ENCODE measurements around the gene C3orf80. TPM values are rescaled to one million over a fixed set of nuclear protein-coding genes. Genes with fewer than 3 reads are reported as not detected.

C3orf80 gene
- total RNA-seq, 1 experiment from 2014 or later = 0.13 TPM

DNA sequence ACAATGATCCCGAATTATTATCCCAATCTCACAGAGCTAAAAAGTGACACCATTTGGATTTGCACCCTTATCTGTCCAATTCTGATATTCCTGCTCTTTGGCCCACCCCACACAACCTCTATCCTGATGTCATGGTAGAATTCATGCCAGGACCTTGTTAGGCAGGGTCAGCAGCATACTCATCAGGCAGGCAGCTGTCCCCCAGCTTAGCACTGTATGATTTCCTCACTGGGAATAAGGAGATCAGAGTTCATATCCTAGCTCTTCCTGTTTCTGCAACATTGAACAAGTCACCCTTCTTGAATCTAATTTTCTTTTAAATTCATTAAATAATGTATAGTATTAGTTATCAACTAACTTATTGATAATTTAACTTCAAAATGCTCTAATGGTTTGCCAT lies 12.0 kb upstream of the C3orf80 start:
- no peaks in the 10 kb centered on the region for H3K36me3 Mint-ChIP-seq (ENCODE audit: insufficient read depth in 1 of 3, low read depth in 3 of 3)
- WGBS (ENCODE audit: extremely low coverage, insufficient read length, low lambda C conversion rate) = no CpG with 5 or more reads among the region's 1 CpG
- H3K4ac ChIP-seq (ENCODE audit: low read depth, low read length) = no peak overlapping the region

More for the DNA sequence above, 12.0 kb upstream of the C3orf80 start:
- DNase-seq = no peak
- no peak overlapping the region for H2BK20ac ChIP-seq (ENCODE audit: low read depth, low read length, poor library complexity, severe bottlenecking)
- H3K27ac ChIP-seq (ENCODE audit: insufficient read length, low read depth, low read length) = no peak overlapping the region
- no peak overlapping the region for H2BK12ac ChIP-seq (ENCODE audit: insufficient read length, low read depth, low read length)
- no peak overlapping the region for H4K91ac ChIP-seq (ENCODE audit: insufficient read length, low read depth, low read length)
- H3K27ac Mint-ChIP-seq = no peak overlapping the region
- TF ChIP-seq, protein P1, sequence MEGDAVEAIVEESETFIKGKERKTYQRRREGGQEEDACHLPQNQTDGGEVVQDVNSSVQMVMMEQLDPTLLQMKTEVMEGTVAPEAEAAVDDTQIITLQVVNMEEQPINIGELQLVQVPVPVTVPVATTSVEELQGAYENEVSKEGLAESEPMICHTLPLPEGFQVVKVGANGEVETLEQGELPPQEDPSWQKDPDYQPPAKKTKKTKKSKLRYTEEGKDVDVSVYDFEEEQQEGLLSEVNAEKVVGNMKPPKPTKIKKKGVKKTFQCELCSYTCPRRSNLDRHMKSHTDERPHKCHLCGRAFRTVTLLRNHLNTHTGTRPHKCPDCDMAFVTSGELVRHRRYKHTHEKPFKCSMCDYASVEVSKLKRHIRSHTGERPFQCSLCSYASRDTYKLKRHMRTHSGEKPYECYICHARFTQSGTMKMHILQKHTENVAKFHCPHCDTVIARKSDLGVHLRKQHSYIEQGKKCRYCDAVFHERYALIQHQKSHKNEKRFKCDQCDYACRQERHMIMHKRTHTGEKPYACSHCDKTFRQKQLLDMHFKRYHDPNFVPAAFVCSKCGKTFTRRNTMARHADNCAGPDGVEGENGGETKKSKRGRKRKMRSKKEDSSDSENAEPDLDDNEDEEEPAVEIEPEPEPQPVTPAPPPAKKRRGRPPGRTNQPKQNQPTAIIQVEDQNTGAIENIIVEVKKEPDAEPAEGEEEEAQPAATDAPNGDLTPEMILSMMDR (conservative IDR thresholded peaks at IDR 0.05) = no peak
- H4K5ac ChIP-seq (ENCODE audit: insufficient read length, low read depth, low read length) = no peak overlapping the region
- no peak overlapping the region for H3K9ac ChIP-seq (ENCODE audit: extremely low read depth, insufficient read length, low read length)
- H3K4me1 ChIP-seq (ENCODE audit: insufficient read depth, low read length) = no peaks in the 10 kb centered on the region; the same call in 1 of the 2 replicates
- H3K56ac ChIP-seq (ENCODE audit: insufficient read length, low read depth, low read length) = no peak overlapping the region
- no peak overlapping the region for H2BK5ac ChIP-seq (ENCODE audit: insufficient read length, low read length)
- H3K4me2 ChIP-seq (ENCODE audit: insufficient read depth, insufficient read length, low read length) = no peak overlapping the region
- no peaks in the 10 kb centered on the region for H3K27me3 ChIP-seq (ENCODE audit: insufficient read depth, low read length)
- no peaks in the 10 kb centered on the region for H3K23me2 ChIP-seq (ENCODE audit: insufficient read length, low read depth, low read length, poor library complexity, severe bottlenecking)
- H3K23ac ChIP-seq (ENCODE audit: insufficient read length, low read depth, low read length) = no peak overlapping the region
- no peak overlapping the region for H4K8ac ChIP-seq (replicated peaks; ENCODE audit: insufficient read length, low read depth, low read length)
- H2AFZ ChIP-seq (ENCODE audit: low read length) = no peak overlapping the region
- H3K27me3 Mint-ChIP-seq (ENCODE audit: low read depth) = peaks cover 1% of the 10 kb centered on the region
- no peak overlapping the region for H3T11ph ChIP-seq (ENCODE audit: low read length)
- H2AK5ac ChIP-seq (ENCODE audit: insufficient read length, low read length) = no peak overlapping the region
- H3K79me1 ChIP-seq (ENCODE audit: insufficient read depth, low read depth, low read length, poor library complexity, severe bottlenecking) = no peaks in the 10 kb centered on the region
- H3K9me3 Mint-ChIP-seq = no peaks in the 10 kb centered on the region
- no peak overlapping the region for H3K14ac ChIP-seq (ENCODE audit: insufficient read depth, low read length)
- H3K79me2 ChIP-seq (ENCODE audit: insufficient read depth, low read length) = no peaks in the 10 kb centered on the region
- H2BK120ac ChIP-seq (ENCODE audit: low read depth, low read length, poor library complexity, severe bottlenecking) = no peak overlapping the region
- H4K20me1 ChIP-seq (ENCODE audit: control insufficient read depth, insufficient read depth, insufficient read length) = no peaks in the 10 kb centered on the region
- peaks cover 11 to 12% of the 10 kb centered on the region in 2 experiments for H3K4me1 Mint-ChIP-seq
- no peak overlapping the region for H3K4me3 Mint-ChIP-seq
- no peaks in the 10 kb centered on the region for H3K9me3 ChIP-seq (ENCODE audit: control insufficient read depth, low read depth, low read length)
- no peak overlapping the region for H2BK15ac ChIP-seq (ENCODE audit: low read depth, low read length)
- no peak overlapping the region for H3K18ac ChIP-seq (ENCODE audit: insufficient read length, low read depth, low read length)
